ENCODE measurements around the gene PLXNA1. TPM values are rescaled to one million over a fixed set of nuclear protein-coding genes. Genes with fewer than 3 reads are reported as not detected.

Gene PLXNA1
- total RNA-seq, 2 donors from 2014 or later = 66.3 to 79.4 TPM

DNA sequence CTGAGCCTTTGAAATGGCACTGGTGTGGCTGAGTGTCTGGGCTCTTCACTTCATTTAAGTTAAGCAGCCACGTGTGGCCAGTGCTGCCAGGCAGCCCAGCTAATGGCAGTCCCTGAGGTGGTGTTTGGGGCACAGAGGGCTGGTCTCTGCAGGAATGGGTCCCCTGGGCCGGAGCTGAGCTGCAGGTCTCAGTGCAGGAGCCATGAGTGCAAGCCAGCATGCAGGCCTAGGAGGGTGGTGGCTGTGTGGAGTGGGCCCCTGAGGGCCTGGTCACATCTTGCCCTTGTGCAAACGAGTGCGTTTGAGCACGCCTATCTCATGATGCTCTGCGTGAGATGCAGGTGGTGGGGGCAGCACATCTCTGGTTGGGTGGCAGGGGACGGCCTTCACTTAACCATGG is 48.9 kb downstream of the PLXNA1 start:
- Histone ChIP-seq H3K9ac (ENCODE audit: extremely low read depth, low read length, poor library complexity, severe bottlenecking) (no peak overlapping the region), H3K27me3 (ENCODE audit: control insufficient read depth, insufficient read depth, low read length, poor library complexity, severe bottlenecking) (no peaks in the 10 kb centered on the region), H3K9me3 (ENCODE audit: control insufficient read depth, low read length) (no peaks in the 10 kb centered on the region), H3K4me1 (ENCODE audit: control insufficient read depth, insufficient read depth, low read length) (no peaks in the 10 kb centered on the region), H3K4me3 (ENCODE audit: low read length) (no peak overlapping the region), H3K36me3 (ENCODE audit: control insufficient read depth, insufficient read depth, low read length) (peaks cover 46% of the 10 kb centered on the region), H3K27ac (ENCODE audit: low read depth, low read length) (no peak overlapping the region)
- no peaks in the 10 kb centered on the region for H3K4me1 Mint-ChIP-seq
- no peak for TF ChIP-seq CTCF (conservative IDR thresholded peaks at IDR 0.05)
- H3K36me3 Mint-ChIP-seq (ENCODE audit: low read depth) = peaks cover 25% of the 10 kb centered on the region
- WGBS, 2 experiments (ENCODE audit: insufficient coverage in 1 of 2, insufficient read length in 1 of 2) = 92 to 95% methylated on average over 4 to 7 of the region's 7 CpGs
- H3K4me3 Mint-ChIP-seq = no peak overlapping the region
- H3K9me3 Mint-ChIP-seq = no peaks in the 10 kb centered on the region
- H3K27ac Mint-ChIP-seq = no peak overlapping the region
- no peak for DNase-seq
- H3K27me3 Mint-ChIP-seq (ENCODE audit: insufficient read depth) = no peaks in the 10 kb centered on the region

DNA sequence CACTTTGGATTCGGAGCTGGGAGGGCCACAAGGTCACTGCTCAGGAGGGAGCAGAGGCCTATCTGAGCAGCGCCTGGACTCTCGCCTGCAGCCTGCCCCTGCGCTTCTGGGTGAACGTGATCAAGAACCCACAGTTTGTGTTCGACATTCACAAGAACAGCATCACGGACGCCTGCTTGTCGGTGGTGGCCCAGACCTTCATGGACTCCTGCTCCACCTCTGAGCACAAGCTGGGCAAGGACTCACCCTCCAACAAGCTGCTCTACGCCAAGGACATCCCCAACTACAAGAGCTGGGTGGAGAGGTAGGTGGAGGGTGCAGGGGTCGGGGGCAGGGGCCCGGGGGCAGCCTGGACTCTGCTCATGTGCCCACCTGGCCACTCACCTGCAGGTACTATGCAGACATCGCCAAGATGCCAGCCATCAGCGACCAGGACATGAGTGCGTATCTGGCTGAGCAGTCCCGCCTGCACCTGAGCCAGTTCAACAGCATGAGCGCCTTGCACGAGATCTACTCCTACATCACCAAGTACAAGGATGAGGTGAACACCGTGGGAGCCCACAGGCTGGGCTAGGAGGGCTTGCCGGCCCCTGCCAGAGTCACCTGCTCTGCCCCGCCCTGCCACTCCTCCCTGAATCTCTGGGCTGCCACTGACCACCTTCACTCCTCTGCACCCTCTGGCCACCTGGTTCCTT is 49.5 kb downstream of the PLXNA1 start:
- H3K36me3 Mint-ChIP-seq (ENCODE audit: low read depth) = peaks cover 23% of the 10 kb centered on the region
- WGBS, 2 experiments (ENCODE audit: insufficient coverage in 1 of 2, insufficient read length in 1 of 2) = 91 to 95% methylated on average over 17 to 21 of the region's 21 CpGs
- H3K36me3 ChIP-seq (ENCODE audit: control insufficient read depth, insufficient read depth, low read length) = peaks cover 40% of the 10 kb centered on the region

More for the DNA sequence above, 49.5 kb downstream of the PLXNA1 start:
- no peak overlapping the region for H3K4me3 ChIP-seq (ENCODE audit: low read length)
- H3K4me1 Mint-ChIP-seq = no peaks in the 10 kb centered on the region
- H3K9me3 ChIP-seq (ENCODE audit: control insufficient read depth, low read length) = no peaks in the 10 kb centered on the region
- no peak for TF ChIP-seq CTCF (conservative IDR thresholded peaks at IDR 0.05)
- no peak for DNase-seq
- no peak overlapping the region for H3K4me3 Mint-ChIP-seq
- no peak overlapping the region for H3K27ac Mint-ChIP-seq
- H3K27ac ChIP-seq (ENCODE audit: low read depth, low read length) = no peak overlapping the region
- H3K27me3 Mint-ChIP-seq (ENCODE audit: insufficient read depth) = no peaks in the 10 kb centered on the region
- H3K27me3 ChIP-seq (ENCODE audit: control insufficient read depth, insufficient read depth, low read length, poor library complexity, severe bottlenecking) = no peaks in the 10 kb centered on the region
- H3K4me1 ChIP-seq (ENCODE audit: control insufficient read depth, insufficient read depth, low read length) = no peaks in the 10 kb centered on the region
- H3K9me3 Mint-ChIP-seq = no peaks in the 10 kb centered on the region
- H3K9ac ChIP-seq (ENCODE audit: extremely low read depth, low read length, poor library complexity, severe bottlenecking) = no peak overlapping the region

Other genes with a start within 250 kb of the PLXNA1 start
- gene PRR23E, start 210.0 kb downstream of the PLXNA1 start, total RNA-seq = not detected